Fibroblast of lung (primary cell): ENCODE results near the gene CLEC4G.

Experiments
- EZH2 ChIP-seq: IDR thresholded peaks from 2 replicates; pipeline ENCODE4 v1.5.1; 2012; ENCODE audit warnings: low read length, control low read depth, mild to moderate bottlenecking; ENCODE audit errors: missing control alignments
- TF ChIP-seq, protein P1 (sequence below), 2 donors: IDR thresholded peaks in 1 of 2; conservative IDR thresholded peaks in 1 of 2; 1 replicate in 1 of 2; 2 replicates in 1 of 2; pipeline ENCODE4 v1.5.1; 2011 to 2012; ENCODE audit warnings: low read length in 2 of 2, control low read depth in 1 of 2, inconsistent platforms in 1 of 2, low read depth in 1 of 2, mild to moderate bottlenecking in 1 of 2

DNA sequence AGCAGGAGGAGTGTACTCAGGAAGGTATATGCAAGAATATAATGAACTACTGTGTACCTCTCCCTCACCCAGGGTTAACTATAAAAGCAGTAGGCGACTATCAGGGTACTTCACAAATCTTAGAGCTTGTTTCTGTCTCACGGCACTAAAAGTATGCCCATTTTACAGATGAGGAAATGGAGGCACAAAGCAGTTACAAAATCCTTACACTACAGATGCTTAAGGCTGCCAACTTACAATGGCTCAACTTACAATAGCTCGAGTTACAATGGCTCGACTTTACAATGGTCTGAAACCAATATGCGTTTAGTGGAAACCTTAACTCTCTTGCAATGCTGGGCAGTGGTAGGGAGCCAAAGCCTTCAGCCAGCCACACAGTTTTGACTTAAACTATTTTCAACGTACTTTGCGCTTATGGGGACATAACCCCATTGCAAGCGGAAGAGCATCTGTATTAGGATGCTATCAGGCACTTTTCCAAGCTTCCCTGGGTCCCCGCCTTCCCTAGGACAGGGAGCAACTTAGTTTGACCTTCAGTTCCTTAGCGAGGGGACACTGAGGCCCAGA, 34.1 kb downstream of the CLEC4G start:
- TF ChIP-seq, protein P1, sequence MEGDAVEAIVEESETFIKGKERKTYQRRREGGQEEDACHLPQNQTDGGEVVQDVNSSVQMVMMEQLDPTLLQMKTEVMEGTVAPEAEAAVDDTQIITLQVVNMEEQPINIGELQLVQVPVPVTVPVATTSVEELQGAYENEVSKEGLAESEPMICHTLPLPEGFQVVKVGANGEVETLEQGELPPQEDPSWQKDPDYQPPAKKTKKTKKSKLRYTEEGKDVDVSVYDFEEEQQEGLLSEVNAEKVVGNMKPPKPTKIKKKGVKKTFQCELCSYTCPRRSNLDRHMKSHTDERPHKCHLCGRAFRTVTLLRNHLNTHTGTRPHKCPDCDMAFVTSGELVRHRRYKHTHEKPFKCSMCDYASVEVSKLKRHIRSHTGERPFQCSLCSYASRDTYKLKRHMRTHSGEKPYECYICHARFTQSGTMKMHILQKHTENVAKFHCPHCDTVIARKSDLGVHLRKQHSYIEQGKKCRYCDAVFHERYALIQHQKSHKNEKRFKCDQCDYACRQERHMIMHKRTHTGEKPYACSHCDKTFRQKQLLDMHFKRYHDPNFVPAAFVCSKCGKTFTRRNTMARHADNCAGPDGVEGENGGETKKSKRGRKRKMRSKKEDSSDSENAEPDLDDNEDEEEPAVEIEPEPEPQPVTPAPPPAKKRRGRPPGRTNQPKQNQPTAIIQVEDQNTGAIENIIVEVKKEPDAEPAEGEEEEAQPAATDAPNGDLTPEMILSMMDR (conservative IDR thresholded peaks at IDR 0.05 in 1 of 2, IDR thresholded peaks at IDR 0.05 in 1 of 2; ENCODE audit: low read depth in 1 of 2, low read length in 2 of 2): no peak
- TF ChIP-seq EZH2: no peak
